Activated CD4-positive, alpha-beta memory T cell treated with anti-CD3 and anti-CD28 coated beads for 36 hours (primary cell): Measurements from ENCODE around the gene ZBTB12. TPM values are rescaled to one million over a fixed set of nuclear protein-coding genes. Genes with fewer than 3 reads are reported as not detected.
"Not testable (repeated sequence)": the region's sequence is repeated elsewhere in the genome, so short reads cannot be mapped to it uniquely, and the experiment has no call there.

Experiments
- CTCF ChIA-PET: fragments of 350-600 bp; sonication (Branson Sonifier 250); formaldehyde crosslinking; loops from one replicate; lab custom pipeline; 2021; ENCODE audit warnings: antibody characterized with exemption, inconsistent platforms; lab: Charles Lee
- POLR2A ChIA-PET: fragments of 350-600 bp; sonication (Branson Sonifier 250); formaldehyde crosslinking; loops from one replicate; lab custom pipeline; 2021; ENCODE audit warnings: antibody characterized with exemption; lab: Charles Lee
- DNase-seq: peaks from one replicate; pipeline ENCODE4 v3.0.0-alpha.2; 2020
- H3K27ac Mint-ChIP-seq: one replicate; pipeline ENCODE4 v1.8.0; 2021; ENCODE audit warnings: mixed read lengths
- H3K27me3 Mint-ChIP-seq: one replicate; pipeline ENCODE4 v1.8.0; 2021; ENCODE audit warnings: mixed read lengths
- H3K36me3 Mint-ChIP-seq: one replicate; pipeline ENCODE4 v1.8.0; 2021; ENCODE audit warnings: mixed read lengths
- H3K4me1 Mint-ChIP-seq: one replicate; pipeline ENCODE4 v1.8.0; 2021; ENCODE audit warnings: low read depth, mixed read lengths
- H3K4me3 Mint-ChIP-seq: one replicate; pipeline ENCODE4 v1.8.0; 2021; ENCODE audit warnings: mild to moderate bottlenecking, mixed read lengths
- H3K9me3 Mint-ChIP-seq: one replicate; pipeline ENCODE4 v1.8.0; 2021; ENCODE audit warnings: mixed read lengths
- intact Hi-C: fragments of 100-400 bp; cut with micrococcal nuclease; formaldehyde crosslinking; loops from one replicate; pipeline ENCODE4 v1.15.1; 2023
- total RNA-seq, 2 experiments: library from RNA; stranded (reverse); gene quantifications; one replicate each; pipeline ENCODE4 v1.2.3, GENCODE V29; 2021

The ZBTB12 gene
- total RNA-seq, 2 experiments from 2014 or later, result 1.8 to 2.0 TPM

GRCh38 chr6:31851980-31852718, 49.7 kb downstream of the ZBTB12 start:
- H3K4me1 Mint-ChIP-seq, DNase-seq, CTCF ChIA-PET, intact Hi-C loops, H3K4me3 Mint-ChIP-seq, H3K27ac Mint-ChIP-seq, POLR2A ChIA-PET, H3K36me3 Mint-ChIP-seq, H3K9me3 Mint-ChIP-seq, H3K27me3 Mint-ChIP-seq: not testable (repeated sequence)

- Mint-ChIP-seq H3K36me3 (peaks cover 6% of the 10 kb centered on the region), H3K9me3 (peaks cover 6% of the 10 kb centered on the region), H3K27ac (no peak overlapping the region), H3K4me3 (no peak overlapping the region), H3K4me1 (no peaks in the 10 kb centered on the region), H3K27me3 (no peaks in the 10 kb centered on the region)
- CTCF ChIA-PET, result no interaction called here
- intact Hi-C loops, result no loop called here
- no peak for DNase-seq
- POLR2A ChIA-PET, result no interaction called here
Measured at GRCh38 chr6:31851485-31851832, 50.4 kb downstream of the ZBTB12 start.

- DNase-seq, result no peak
- H3K27me3 Mint-ChIP-seq, result no peaks in the 10 kb centered on the region
- peaks cover 6% of the 10 kb centered on the region for H3K9me3 Mint-ChIP-seq
- no peak overlapping the region for H3K27ac Mint-ChIP-seq
- intact Hi-C loops, result no loop called here
- H3K36me3 Mint-ChIP-seq, result peaks cover 6% of the 10 kb centered on the region
- POLR2A ChIA-PET, result interaction anchor here (0.7 kb wide), 1 partner anchor 93 kb away, joined by 3 read pairs; no protein-coding TSS in a partner anchor
- no peak overlapping the region for H3K4me3 Mint-ChIP-seq
- CTCF ChIA-PET, result no interaction called here
- H3K4me1 Mint-ChIP-seq, result no peaks in the 10 kb centered on the region
Measured at GRCh38 chr6:31850765-31851484, 51.0 kb downstream of the ZBTB12 start.

Other genes with a start within 250 kb of the ZBTB12 start
- gene BAG6, start 249.4 kb downstream of the ZBTB12 start, total RNA-seq, result 100 to 1,000 TPM; 351 to 354 TPM
- 1 to 10 TPM; 2.9 to 3.1 TPM for gene APOM, start 246.2 kb downstream of the ZBTB12 start, total RNA-seq
- gene C6orf47, start 241.3 kb downstream of the ZBTB12 start, total RNA-seq, result 10 to 100 TPM; 15.8 to 16.9 TPM
- 10 to 100 TPM; 31.6 to 32.3 TPM for gene GPANK1, start 237.1 kb downstream of the ZBTB12 start, total RNA-seq
- 100 to 1,000 TPM; 227 to 234 TPM for gene CSNK2B, start 236.0 kb downstream of the ZBTB12 start, total RNA-seq
- 10 to 100 TPM in 1 of 2 experiments, 1 to 10 TPM in 1; 9.2 to 11.6 TPM for gene LY6G5B, start 232.1 kb downstream of the ZBTB12 start, total RNA-seq
- gene LY6G5C, start 221.0 kb downstream of the ZBTB12 start, total RNA-seq, result 1 to 10 TPM; 1.4 to 1.8 TPM
- 10 to 100 TPM; 29.1 to 29.6 TPM for gene ABHD16A, start 198.8 kb downstream of the ZBTB12 start, total RNA-seq
- gene LY6G6F, start 195.2 kb downstream of the ZBTB12 start, total RNA-seq, result not detected
- gene LY6G6D, start 186.7 kb downstream of the ZBTB12 start, total RNA-seq, result not detected
- gene LY6G6C, start 180.3 kb downstream of the ZBTB12 start, total RNA-seq, result not detected
- gene MPIG6B, start 178.7 kb downstream of the ZBTB12 start, total RNA-seq, result not detected
- 1 to 10 TPM; 6.2 to 6.6 TPM for gene DDAH2, start 172.8 kb downstream of the ZBTB12 start, total RNA-seq
- gene CLIC1, start 165.6 kb downstream of the ZBTB12 start, total RNA-seq, result 100 to 1,000 TPM; 430 to 442 TPM
- gene MSH5, start 162.1 kb downstream of the ZBTB12 start, total RNA-seq, result 10 to 100 TPM; 80.9 to 83.8 TPM
- gene SAPCD1, start 139.4 kb downstream of the ZBTB12 start, total RNA-seq, result 10 to 100 TPM; 11.3 to 13.2 TPM
- 1 to 10 TPM; 2.0 to 2.1 TPM for gene VWA7, start 124.8 kb downstream of the ZBTB12 start, total RNA-seq
- gene VARS1, start 106.3 kb downstream of the ZBTB12 start, total RNA-seq, result 100 to 1,000 TPM; 141 to 153 TPM
- gene LSM2, start 95.1 kb downstream of the ZBTB12 start, total RNA-seq, result 100 to 1,000 TPM; 142 to 143 TPM
- gene HSPA1L, start 86.8 kb downstream of the ZBTB12 start, total RNA-seq, result 1 to 10 TPM; 2.0 TPM
- gene HSPA1A, start 86.5 kb downstream of the ZBTB12 start, total RNA-seq, result 10 to 100 TPM; 68.5 to 69.9 TPM
- gene HSPA1B, start 74.3 kb downstream of the ZBTB12 start, total RNA-seq, result 10 to 100 TPM; 59.5 to 62.3 TPM
- 10 to 100 TPM; 13.0 to 13.4 TPM for gene NEU1, start 39.3 kb downstream of the ZBTB12 start, total RNA-seq
- under 1 TPM in 1 of 2 experiments, not detected in 1; 0.17 TPM for gene SLC44A4, start 23.1 kb downstream of the ZBTB12 start, total RNA-seq
- 10 to 100 TPM; 45.5 to 46.0 TPM for gene EHMT2, start 4.4 kb downstream of the ZBTB12 start, total RNA-seq
- 1 to 10 TPM in 1 of 2 experiments, under 1 TPM in 1; 0.97 to 1.0 TPM for gene C2, start 25.6 kb upstream of the ZBTB12 start, total RNA-seq
- under 1 TPM; 0.76 to 0.82 TPM for gene CFB, start 44.0 kb upstream of the ZBTB12 start, total RNA-seq
- gene NELFE, start 56.9 kb upstream of the ZBTB12 start, total RNA-seq, result 10 to 100 TPM; 87.1 to 89.0 TPM
- 100 to 1,000 TPM in 1 of 2 experiments, 10 to 100 TPM in 1; 95.7 to 101 TPM for gene SKIC2, start 57.1 kb upstream of the ZBTB12 start, total RNA-seq
- 10 to 100 TPM; 10.8 to 12.3 TPM for gene DXO, start 70.1 kb upstream of the ZBTB12 start, total RNA-seq
- 1 to 10 TPM; 4.5 to 4.8 TPM for gene C4A, start 80.0 kb upstream of the ZBTB12 start, total RNA-seq
- gene C4B, start 112.7 kb upstream of the ZBTB12 start, total RNA-seq, result 1 to 10 TPM; 3.1 to 5.5 TPM
- under 1 TPM in 1 of 2 experiments, not detected in 1; 0.24 TPM for gene CYP21A2, start 136.3 kb upstream of the ZBTB12 start, total RNA-seq
- gene TNXB, start 207.3 kb upstream of the ZBTB12 start, total RNA-seq, result 1 to 10 TPM; 5.2 to 5.8 TPM
- gene ATF6B, start 226.2 kb upstream of the ZBTB12 start, total RNA-seq, result 10 to 100 TPM; 67.4 to 80.9 TPM
- gene FKBPL, start 228.2 kb upstream of the ZBTB12 start, total RNA-seq, result 1 to 10 TPM; 7.0 to 7.8 TPM
- gene PRRT1, start 249.9 kb upstream of the ZBTB12 start, total RNA-seq, result under 1 TPM; 0.33 to 0.36 TPM